DND-41 (cell line): ENCODE results near the gene MEF2C.

Experiments
- CTCF ChIP-seq: IDR thresholded peaks from 2 replicates; pipeline ENCODE4 v1.5.1; 2012; ENCODE audit warnings: borderline replicate concordance, low read length, moderate library complexity, mild to moderate bottlenecking; ENCODE audit not compliant: poor library complexity, severe bottlenecking; ENCODE audit errors: extremely low read depth
- EZH2 ChIP-seq: IDR thresholded peaks from 3 replicates; pipeline ENCODE4 v1.6.1; 2012; ENCODE audit warnings: borderline replicate concordance, low read depth, mild to moderate bottlenecking, moderate library complexity, low read length, inconsistent platforms; ENCODE audit not compliant: severe bottlenecking

GRCh38 chr5:88886252-88886651, 3.3 kb upstream of the MEF2C start:
- no peak for TF ChIP-seq EZH2
- no peak for TF ChIP-seq CTCF
